ENCODE results near the gene BCAS3.

GRCh38 chr17:60767744-60768308, 90.2 kb downstream of the BCAS3 start:
- TF ChIP-seq POLR2AphosphoS5 (IDR thresholded peaks at IDR 0.05) (no peak), POLR2A (IDR thresholded peaks at IDR 0.05) (no peak), CTCF (IDR thresholded peaks at IDR 0.05) (no peak), EP300 (IDR thresholded peaks at IDR 0.05) (no peak)
